GM12891 (cell line): ENCODE measurements around the gene CLK3.

Source experiments
- POLR2A ChIP-seq: IDR thresholded peaks from 2 replicates; pipeline ENCODE4 v1.6.1; 2011; ENCODE audit warnings: low read depth, low read length, control low read depth
- POLR2AphosphoS5 ChIP-seq: IDR thresholded peaks from 2 replicates; pipeline ENCODE4 v1.6.1; 2011; ENCODE audit warnings: low read depth, low read length, control low read depth
- TAF1 ChIP-seq: IDR thresholded peaks from 2 replicates; pipeline ENCODE4 v1.6.1; 2011; ENCODE audit warnings: low read depth, low read length, control low read depth

DNA sequence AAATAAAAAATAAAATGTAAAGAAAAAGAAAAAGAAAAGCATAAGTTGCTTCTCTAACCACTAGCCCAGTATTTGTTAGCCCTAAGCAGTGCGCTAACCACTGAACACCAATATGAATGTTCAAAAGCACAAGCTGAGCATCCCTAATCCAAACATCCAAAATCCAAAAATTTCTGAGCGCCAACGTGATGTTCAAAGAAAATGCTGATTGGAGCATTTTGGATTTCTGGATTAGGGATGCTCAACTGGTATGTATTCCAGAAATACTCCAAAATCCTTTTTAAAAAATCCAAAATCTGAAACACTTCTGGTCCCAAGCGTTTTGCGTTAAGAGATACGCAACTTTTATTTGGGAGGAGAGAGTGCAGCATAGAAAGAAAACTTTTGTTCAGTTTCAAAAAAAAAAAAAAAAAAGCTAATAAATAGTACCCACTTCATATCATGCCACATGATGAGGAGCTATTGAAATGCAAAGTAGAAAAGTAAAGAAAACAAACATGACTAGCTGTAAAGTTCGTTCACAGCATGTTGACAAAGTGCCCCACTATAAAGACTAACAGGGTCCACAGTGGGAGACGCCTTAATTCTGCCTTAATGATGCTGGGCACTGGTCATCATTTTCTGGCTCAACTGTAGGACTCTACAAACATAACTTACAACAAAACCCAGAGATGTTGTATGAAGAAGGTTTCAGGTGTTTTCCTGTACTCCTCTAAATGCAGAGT lies 47.8 kb downstream of the CLK3 start:
- TF ChIP-seq POLR2A (no peak), POLR2AphosphoS5 (no peak), TAF1 (no peak)
